CD14-positive monocyte (primary cell): ENCODE data around the gene CENPP. TPM values are rescaled to one million over a fixed set of nuclear protein-coding genes. Genes with fewer than 3 reads are reported as not detected.

Source experiments
- DNase-seq, 3 donors: peaks; one replicate each; pipeline ENCODE4 v3.0.0-alpha.2; 2011 to 2022
- H2AFZ ChIP-seq: 2 replicates; pipeline ENCODE4 v1.6.0; 2012; ENCODE audit warnings: mild to moderate bottlenecking, low read depth, low read length, inconsistent platforms; ENCODE audit not compliant: insufficient read depth, poor library complexity, severe bottlenecking
- H3K27ac ChIP-seq, 2 donors: 1 replicate in 1 of 2; 2 replicates in 1 of 2; pipeline ENCODE4 v1.5.1; 2012 to 2013; ENCODE audit warnings: low read length in 2 of 2, control low read depth in 1 of 2, inconsistent platforms in 1 of 2, low read depth in 1 of 2, mild to moderate bottlenecking in 1 of 2
- H3K27me3 ChIP-seq, 2 donors: one replicate each; pipeline versions ENCODE4 v1.6.0 to v1.6.1; 2011 to 2013; ENCODE audit warnings: low read length in 2 of 2; ENCODE audit not compliant: control insufficient read depth in 2 of 2, insufficient read depth in 2 of 2
- H3K36me3 ChIP-seq, 2 donors: replicated peaks in 1 of 2; 1 replicate in 1 of 2; 2 replicates in 1 of 2; pipeline versions ENCODE4 v1.5.1 to v1.6.1; 2012 to 2013; ENCODE audit warnings: low read length in 2 of 2, control low read depth in 1 of 2, inconsistent platforms in 1 of 2, mild to moderate bottlenecking in 1 of 2; ENCODE audit not compliant: insufficient read depth in 2 of 2, control insufficient read depth in 1 of 2
- H3K4me1 ChIP-seq, 2 donors: 1 replicate in 1 of 2; 2 replicates in 1 of 2; pipeline versions ENCODE4 v1.5.1 to v1.6.1; 2012 to 2013; ENCODE audit warnings: low read length in 2 of 2, control low read depth in 1 of 2, inconsistent platforms in 1 of 2, mild to moderate bottlenecking in 1 of 2, moderate library complexity in 1 of 2; ENCODE audit not compliant: insufficient read depth in 2 of 2, control insufficient read depth in 1 of 2
- H3K4me2 ChIP-seq: replicated peaks from 2 replicates; pipeline ENCODE3; 2012; ENCODE audit warnings: low read length, moderate library complexity, mild to moderate bottlenecking; ENCODE audit not compliant: poor library complexity, severe bottlenecking; ENCODE audit errors: extremely low read depth
- H3K4me3 ChIP-seq, 3 experiments: fragments of 200-600 bp in 1 of 3; sonication (generic) in 1 of 3; replicated peaks in 1 of 3; 1 replicate in 2 of 3; 2 replicates in 1 of 3; pipeline ENCODE4 v1.5.1; 2011 to 2013; ENCODE audit warnings: low read length in 3 of 3, mild to moderate bottlenecking in 3 of 3, control low read depth in 2 of 3, low read depth in 2 of 3, inconsistent platforms in 1 of 3, moderate library complexity in 1 of 3
- H3K79me2 ChIP-seq: 2 replicates; pipeline ENCODE4 v1.6.0; 2012; ENCODE audit warnings: mild to moderate bottlenecking, control low read depth, inconsistent platforms, low read length, moderate library complexity; ENCODE audit not compliant: insufficient read depth
- H3K9ac ChIP-seq: 2 replicates; pipeline ENCODE4 v1.6.0; 2017; ENCODE audit warnings: low read length, mild to moderate bottlenecking; ENCODE audit not compliant: insufficient read depth, poor library complexity, severe bottlenecking
- H3K9me3 ChIP-seq, 2 donors: replicated peaks in 1 of 2; 1 replicate in 1 of 2; 2 replicates in 1 of 2; pipeline versions ENCODE4 v1.5.1 to v1.6.1; 2012 to 2013; ENCODE audit warnings: low read length in 2 of 2, control low read depth in 1 of 2; ENCODE audit not compliant: control insufficient read depth in 1 of 2, insufficient read depth in 1 of 2
- H4K20me1 ChIP-seq: 2 replicates; pipeline ENCODE4 v1.6.0; 2012; ENCODE audit warnings: mild to moderate bottlenecking, low read length, control low read depth, moderate library complexity; ENCODE audit not compliant: insufficient read depth
- H3K27ac Mint-ChIP-seq, 7 donors: one replicate each; pipeline ENCODE4 v1.8.0; 2020; ENCODE audit warnings: mild to moderate bottlenecking in 7 of 7, mixed read lengths in 7 of 7, moderate library complexity in 6 of 7, inconsistent platforms in 2 of 7
- H3K27me3 Mint-ChIP-seq, 3 donors: one replicate each; pipeline ENCODE4 v1.8.0; 2021 to 2022; ENCODE audit warnings: low read depth in 3 of 3, mild to moderate bottlenecking in 3 of 3, mixed read lengths in 3 of 3, moderate library complexity in 3 of 3, inconsistent platforms in 1 of 3
- H3K36me3 Mint-ChIP-seq, 2 donors: one replicate each; pipeline ENCODE4 v1.8.0; 2020; ENCODE audit warnings: mixed read lengths in 2 of 2, inconsistent platforms in 1 of 2, mild to moderate bottlenecking in 1 of 2
- H3K4me1 Mint-ChIP-seq: one replicate; pipeline ENCODE4 v1.8.0; 2020; ENCODE audit warnings: mild to moderate bottlenecking, mixed read lengths
- H3K4me3 Mint-ChIP-seq, 2 donors: one replicate each; pipeline ENCODE4 v1.8.0; 2020; ENCODE audit warnings: mild to moderate bottlenecking in 2 of 2, mixed read lengths in 2 of 2, moderate library complexity in 1 of 2
- H3K9me3 Mint-ChIP-seq, 7 donors: one replicate each; pipeline ENCODE4 v1.8.0; 2020 to 2022; ENCODE audit warnings: mixed read lengths in 7 of 7, mild to moderate bottlenecking in 6 of 7, moderate library complexity in 6 of 7, inconsistent platforms in 2 of 7
- WGBS: methylation state at CpG from one replicate; pipeline ENCODE4 v1.1.5; 2013; ENCODE audit warnings: missing lambda C conversion rate; ENCODE audit not compliant: insufficient coverage; 5-methylcytosine and 5-hydroxymethylcytosine counted together
- intact Hi-C, 2 donors: fragments of 100-400 bp; cut with micrococcal nuclease; formaldehyde crosslinking; loops; one replicate each; pipeline versions ENCODE4 v1.15.0 to v1.15.1; 2023
- polyA plus RNA-seq, 3 donors: library from polyadenylated mRNA; depleted of rRNA in 1 of 3; unstranded in 2 of 3; stranded (reverse) in 1 of 3; fragments of 300-500 nt in 2 of 3; fragments of >200 nt in 1 of 3; fragmentation: Illumina TruSeq in 2 of 3; gene quantifications; 1 replicate in 2 of 3; 2 replicates in 1 of 3; pipeline ENCODE4 v1.2.3, GENCODE V29; 2012 to 2021
- TF ChIP-seq, protein P1 (sequence below): fragments of 200-600 bp; IDR thresholded peaks from one replicate; pipeline ENCODE4 v1.8.0; 2022; ENCODE audit warnings: antibody characterized with exemption, mild to moderate bottlenecking

Gene CENPP
- polyA plus RNA-seq, 3 donors = 0.50 to 1.1 (median 1.1) TPM

DNA sequence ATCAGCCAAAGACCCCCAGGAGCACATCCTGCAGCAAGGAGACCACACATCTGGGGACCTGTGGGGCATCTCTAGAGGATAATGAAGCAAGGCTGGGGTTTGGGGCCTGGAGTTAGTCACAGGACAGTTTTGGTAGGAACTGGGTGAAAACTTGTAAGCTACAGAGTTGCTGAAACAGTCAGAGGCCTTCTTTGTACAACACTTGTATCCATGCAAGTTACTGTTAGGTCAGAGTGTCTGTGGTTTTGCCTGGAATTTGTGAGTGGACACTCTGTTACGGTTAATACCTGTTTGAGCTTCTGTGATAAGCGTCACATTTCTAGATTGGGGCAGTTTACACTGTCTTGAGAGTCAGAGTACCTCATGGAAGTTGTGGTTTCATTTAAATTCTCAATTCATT lies 179.1 kb downstream of the CENPP start:
- Mint-ChIP-seq H3K27ac (peak overlapping the region in 3 of 7 donors; percentile 8 to 73 (median 24)), H3K4me3 (no peak overlapping the region), H3K4me1 (peaks cover 10% of the 10 kb centered on the region), H3K36me3 (peaks cover 0 to 1% of the 10 kb centered on the region in 2 donors), H3K27me3 (peaks cover 0 to 2% (median 0%) of the 10 kb centered on the region in 3 donors), H3K9me3 (no peaks in the 10 kb centered on the region)
- 100% methylated on average over 1 of the region's 2 CpGs for WGBS
- Histone ChIP-seq H3K9ac (no peak overlapping the region), H3K4me3 (no peak overlapping the region), H3K4me2 (no peak overlapping the region), H3K4me1 (no peaks in the 10 kb centered on the region), H3K36me3 (no peaks in the 10 kb centered on the region), H3K79me2 (no peaks in the 10 kb centered on the region), H2AFZ (no peak overlapping the region), H4K20me1 (no peaks in the 10 kb centered on the region), H3K27ac (no peak overlapping the region), H3K27me3 (no peaks in the 10 kb centered on the region), H3K9me3 (no peaks in the 10 kb centered on the region)
- DNase-seq = no peak
- intact Hi-C loops = no loop called here
- TF ChIP-seq, protein P1, sequence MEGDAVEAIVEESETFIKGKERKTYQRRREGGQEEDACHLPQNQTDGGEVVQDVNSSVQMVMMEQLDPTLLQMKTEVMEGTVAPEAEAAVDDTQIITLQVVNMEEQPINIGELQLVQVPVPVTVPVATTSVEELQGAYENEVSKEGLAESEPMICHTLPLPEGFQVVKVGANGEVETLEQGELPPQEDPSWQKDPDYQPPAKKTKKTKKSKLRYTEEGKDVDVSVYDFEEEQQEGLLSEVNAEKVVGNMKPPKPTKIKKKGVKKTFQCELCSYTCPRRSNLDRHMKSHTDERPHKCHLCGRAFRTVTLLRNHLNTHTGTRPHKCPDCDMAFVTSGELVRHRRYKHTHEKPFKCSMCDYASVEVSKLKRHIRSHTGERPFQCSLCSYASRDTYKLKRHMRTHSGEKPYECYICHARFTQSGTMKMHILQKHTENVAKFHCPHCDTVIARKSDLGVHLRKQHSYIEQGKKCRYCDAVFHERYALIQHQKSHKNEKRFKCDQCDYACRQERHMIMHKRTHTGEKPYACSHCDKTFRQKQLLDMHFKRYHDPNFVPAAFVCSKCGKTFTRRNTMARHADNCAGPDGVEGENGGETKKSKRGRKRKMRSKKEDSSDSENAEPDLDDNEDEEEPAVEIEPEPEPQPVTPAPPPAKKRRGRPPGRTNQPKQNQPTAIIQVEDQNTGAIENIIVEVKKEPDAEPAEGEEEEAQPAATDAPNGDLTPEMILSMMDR = no peak

DNA sequence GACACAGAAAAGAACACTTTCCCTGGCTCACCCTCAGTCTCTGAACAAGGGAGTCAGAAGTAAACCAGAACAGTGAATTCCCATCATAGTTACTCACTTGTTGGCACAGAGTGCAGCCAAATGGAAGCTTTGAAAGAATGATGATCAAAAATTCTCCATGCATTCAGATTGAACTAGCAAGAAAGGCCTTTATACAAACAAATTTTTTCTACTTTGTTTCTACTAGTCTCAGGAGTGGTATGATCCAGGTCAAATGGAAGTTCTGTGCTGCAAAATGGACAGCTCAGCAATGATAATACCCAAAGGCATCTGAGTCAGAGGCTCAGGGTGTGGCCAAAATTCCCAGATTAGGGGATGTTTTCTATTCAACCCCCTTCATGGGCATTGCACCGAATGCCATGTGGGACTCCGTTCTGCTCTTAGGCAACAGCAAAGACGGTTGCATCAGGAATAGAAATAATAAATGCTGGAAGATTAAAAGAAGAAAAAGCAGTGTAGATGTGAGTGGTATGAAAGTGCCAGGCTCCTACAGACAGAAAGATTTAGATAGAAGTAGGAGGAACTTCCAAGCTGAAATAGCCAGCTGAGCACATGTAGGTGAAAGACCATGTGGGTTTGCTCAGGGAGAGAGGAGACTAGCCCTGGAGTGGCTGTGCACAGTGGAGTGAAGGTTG lies 180.6 kb downstream of the CENPP start:
- H3K79me2 ChIP-seq = no peaks in the 10 kb centered on the region
- H3K4me3 ChIP-seq = no peak overlapping the region
- H3K9ac ChIP-seq = no peak overlapping the region
- 80% methylated on average over 1 of the region's 3 CpGs for WGBS
- Mint-ChIP-seq H3K4me1 (peaks cover 14% of the 10 kb centered on the region), H3K27me3 (peaks cover 0 to 2% (median 0%) of the 10 kb centered on the region in 3 donors), H3K4me3 (no peak overlapping the region), H3K36me3 (peaks cover 0 to 1% of the 10 kb centered on the region in 2 donors), H3K27ac (no peak overlapping the region), H3K9me3 (no peaks in the 10 kb centered on the region)
- no peaks in the 10 kb centered on the region for H3K4me1 ChIP-seq
- intact Hi-C loops = no loop called here
- H3K9me3 ChIP-seq = no peaks in the 10 kb centered on the region
- no peaks in the 10 kb centered on the region for H3K36me3 ChIP-seq
- H2AFZ ChIP-seq = no peak overlapping the region
- TF ChIP-seq, protein P1 = no peak
- no peak overlapping the region for H3K27ac ChIP-seq
- DNase-seq = no peak
- H3K4me2 ChIP-seq = no peak overlapping the region
- no peaks in the 10 kb centered on the region for H4K20me1 ChIP-seq
- H3K27me3 ChIP-seq = no peaks in the 10 kb centered on the region
